Testis (tissue), 3 donors: ENCODE data around the gene MVD. TPM values are rescaled to one million over a fixed set of nuclear protein-coding genes. Genes with fewer than 3 reads are reported as not detected.

Experiments
- DNase-seq: peaks from one replicate; pipeline ENCODE4 v3.0.0-alpha.2; 2019
- H3K27ac ChIP-seq, 2 donors: fragments of 200-600 bp; sonication (generic); one replicate each; pipeline ENCODE4 v1.5.1; 2019
- H3K27me3 ChIP-seq: fragments of 200-600 bp; sonication (generic); one replicate; pipeline ENCODE4 v1.5.1; 2019
- H3K36me3 ChIP-seq: fragments of 200-600 bp; sonication (generic); one replicate; pipeline ENCODE4 v1.5.1; 2017; ENCODE audit warnings: low read depth; ENCODE audit errors: missing control alignments
- H3K4me1 ChIP-seq: fragments of 200-600 bp; sonication (generic); one replicate; pipeline ENCODE4 v1.5.1; 2019
- H3K4me3 ChIP-seq, 2 donors: fragments of 200-600 bp; sonication (generic); one replicate each; pipeline ENCODE4 v1.5.1; 2017 to 2019
- H3K9me3 ChIP-seq: fragments of 200-600 bp; sonication (generic); one replicate; pipeline ENCODE4 v1.5.1; 2017
- CTCF ChIP-seq, 3 experiments: fragments of 450-650 bp in 2 of 3; fragments of 200-600 bp in 1 of 3; sonication (generic) in 1 of 3; IDR thresholded peaks; one replicate each; pipeline ENCODE4 v1.5.1; 2016 to 2019; ENCODE audit warnings: antibody characterized with exemption in 3 of 3, mild to moderate bottlenecking in 2 of 3, moderate library complexity in 1 of 3
- POLR2A ChIP-seq: fragments of 450-650 bp; IDR thresholded peaks from one replicate; pipeline ENCODE4 v1.6.1; 2017; ENCODE audit warnings: antibody characterized with exemption, mild to moderate bottlenecking, moderate library complexity
- WGBS, 2 donors: methylation state at CpG; one replicate each; pipeline ENCODE4 v1.1.5; 2018; 5-methylcytosine and 5-hydroxymethylcytosine counted together
- intact Hi-C: fragments of 100-400 bp; cut with DNase I; formaldehyde crosslinking; loops from one replicate; pipeline ENCODE4 v1.15.1; 2023; ENCODE audit warnings: low total_unique reads
- polyA plus RNA-seq: library from polyadenylated mRNA; stranded (reverse); fragments of 350-450 nt; fragmentation: Illumina TruSeq; extraction: RNeasy Lipid Tissue Mini Kit (QIAGEN cat#74804); gene quantifications from one replicate; pipeline ENCODE4 v1.2.3, GENCODE V29; 2014; ENCODE audit warnings: low read depth, low replicate concordance; ENCODE audit not compliant: insufficient read depth
- total RNA-seq, 2 donors: library from RNA; depleted of rRNA; stranded (reverse); fragments of >200 nt; gene quantifications; one replicate each; pipeline ENCODE4 v1.2.3, GENCODE V29; 2016

MVD gene
- total and polyA plus RNA-seq, 3 donors from 2014 or later, result 46.6 to 100 (median 56.1) TPM

- H3K4me1 ChIP-seq, result peaks cover 16% of the 10 kb centered on the region
These were observed 37.4 kb upstream of the MVD start for GRCh38 chr16:88700322-88700635.

GRCh38 chr16:88699180-88699579 is 36.3 kb upstream of the MVD start:
- H3K4me1 ChIP-seq, result peaks cover 9% of the 10 kb centered on the region
- H3K36me3 ChIP-seq, result no peaks in the 10 kb centered on the region
- H3K27me3 ChIP-seq, result no peaks in the 10 kb centered on the region
- WGBS, 2 donors, result 93 to 100% methylated on average over 3 to 16 of the region's 16 CpGs
- H3K9me3 ChIP-seq, result no peaks in the 10 kb centered on the region
- DNase-seq, result no peak
- TF ChIP-seq POLR2A, result no peak
- TF ChIP-seq CTCF (IDR thresholded peaks at IDR 0.05), result no peak
- no peak overlapping the region for H3K4me3 ChIP-seq
- intact Hi-C loops, result no loop called here
- H3K27ac ChIP-seq, result no peak overlapping the region

More at GRCh38 chr16:88700322-88700635, 37.4 kb upstream of the MVD start:
- intact Hi-C loops, result no loop called here
- no peak overlapping the region for H3K27ac ChIP-seq
- DNase-seq, result no peak
- no peaks in the 10 kb centered on the region for H3K9me3 ChIP-seq
- 79 to 92% methylated on average over 11 to 14 of the region's 14 CpGs for WGBS, 2 donors
- no peak overlapping the region for H3K4me3 ChIP-seq
- TF ChIP-seq POLR2A (no peak), CTCF (IDR thresholded peaks at IDR 0.05) (no peak)
- H3K36me3 ChIP-seq, result no peaks in the 10 kb centered on the region
- H3K27me3 ChIP-seq, result no peaks in the 10 kb centered on the region

GRCh38 chr16:88698646-88699045 is 35.8 kb upstream of the MVD start:
- no peaks in the 10 kb centered on the region for H3K27me3 ChIP-seq
- no peak overlapping the region for H3K4me3 ChIP-seq
- intact Hi-C loops, result no loop called here
- DNase-seq, result no peak
- 89 to 97% methylated on average over 7 to 22 of the region's 25 CpGs for WGBS, 2 donors
- no peaks in the 10 kb centered on the region for H3K36me3 ChIP-seq
- peaks cover 4% of the 10 kb centered on the region for H3K4me1 ChIP-seq
- TF ChIP-seq POLR2A, result no peak
- TF ChIP-seq CTCF (IDR thresholded peaks at IDR 0.05), result no peak
- no peaks in the 10 kb centered on the region for H3K9me3 ChIP-seq
- no peak overlapping the region for H3K27ac ChIP-seq

GRCh38 chr16:88697831-88698615 is 35.1 kb upstream of the MVD start:
- no peaks in the 10 kb centered on the region for H3K27me3 ChIP-seq
- no peak overlapping the region for H3K27ac ChIP-seq
- TF ChIP-seq POLR2A (no peak), CTCF (IDR thresholded peaks at IDR 0.05) (no peak)
- intact Hi-C loops, result no loop called here
- peaks cover 3% of the 10 kb centered on the region for H3K4me1 ChIP-seq
- H3K4me3 ChIP-seq, result no peak overlapping the region
- no peak for DNase-seq
- H3K36me3 ChIP-seq, result no peaks in the 10 kb centered on the region
- H3K9me3 ChIP-seq, result no peaks in the 10 kb centered on the region
- WGBS, 2 donors, result 88 to 89% methylated on average over 35 to 37 of the region's 37 CpGs
